ENCODE data around the gene RBMXL3.
"Not testable (repeated sequence)": the region's sequence is repeated elsewhere in the genome, so short reads cannot be mapped to it uniquely, and the experiment has no call there.

Gene RBMXL3

GRCh38 chrX:115189110-115189509, at the start of gene RBMXL3:
TSS of gene RBMXL3 (plus strand) at chrX:115189410. CDS start at chrX:115189442, 32 bp downstream.
- DNase-seq (ENCODE audit: low read depth): no peak

DNA sequence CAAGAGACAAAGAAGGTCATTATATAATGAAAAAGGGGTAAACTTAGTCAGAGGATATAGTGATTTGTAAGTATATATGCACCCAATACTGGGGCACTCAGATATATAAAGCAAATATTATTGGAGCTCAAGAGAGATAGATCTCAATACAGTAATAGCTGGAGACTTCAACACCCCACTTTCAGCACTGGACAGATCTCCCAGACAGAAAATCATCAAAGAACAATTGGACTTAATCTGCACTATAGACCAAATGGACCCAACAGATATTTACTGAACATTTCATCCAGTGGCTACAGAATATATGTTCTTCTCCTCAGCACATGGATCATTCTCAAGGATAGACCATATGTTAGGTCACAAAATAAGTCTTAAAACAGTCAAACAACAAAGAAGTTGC, 47.2 kb upstream of the RBMXL3 start:
- DNase-seq (ENCODE audit: low read depth): no peak

DNA sequence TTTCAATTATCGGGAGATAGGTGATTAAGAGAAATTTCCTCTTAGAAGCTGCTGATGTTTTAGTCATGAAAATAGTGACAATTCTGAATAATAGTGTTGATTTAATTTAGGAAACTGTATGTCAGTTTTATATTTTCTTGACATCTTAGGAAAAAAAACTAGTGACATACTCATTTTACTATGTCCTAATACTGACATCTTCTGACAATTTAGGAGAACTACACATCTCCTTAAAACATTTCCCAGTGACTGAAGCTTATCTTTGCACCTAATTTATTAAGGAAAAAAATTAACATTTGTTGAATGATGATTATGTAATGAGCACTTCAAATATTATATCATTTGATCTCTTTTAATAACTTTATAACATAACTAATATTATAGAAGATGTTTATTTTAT, 42.0 kb upstream of the RBMXL3 start:
- DNase-seq (ENCODE audit: low read depth): no peak

GRCh38 chrX:115173181-115173580, 16.0 kb upstream of the RBMXL3 start:
- DNase-seq (ENCODE audit: low read depth): no peak

DNA sequence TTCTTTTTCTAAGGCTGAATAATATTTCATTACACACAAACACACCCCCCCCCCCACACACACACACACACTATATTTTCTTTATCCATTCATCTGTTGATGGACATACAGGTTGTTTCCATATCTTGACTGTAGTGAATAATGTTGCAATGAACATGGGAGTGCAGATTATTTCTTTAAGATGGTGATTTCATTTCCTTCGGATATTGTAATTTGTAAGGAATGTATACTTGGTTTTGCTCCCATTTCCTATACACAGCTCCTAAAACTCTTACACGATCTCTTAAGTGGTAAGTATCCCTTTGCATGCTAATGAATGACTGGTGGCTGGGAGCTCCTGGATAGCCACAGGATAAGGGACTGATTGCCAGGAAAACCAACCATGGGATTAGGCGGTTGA, 14.7 kb upstream of the RBMXL3 start:
- no peak for DNase-seq (ENCODE audit: low read depth)

DNA sequence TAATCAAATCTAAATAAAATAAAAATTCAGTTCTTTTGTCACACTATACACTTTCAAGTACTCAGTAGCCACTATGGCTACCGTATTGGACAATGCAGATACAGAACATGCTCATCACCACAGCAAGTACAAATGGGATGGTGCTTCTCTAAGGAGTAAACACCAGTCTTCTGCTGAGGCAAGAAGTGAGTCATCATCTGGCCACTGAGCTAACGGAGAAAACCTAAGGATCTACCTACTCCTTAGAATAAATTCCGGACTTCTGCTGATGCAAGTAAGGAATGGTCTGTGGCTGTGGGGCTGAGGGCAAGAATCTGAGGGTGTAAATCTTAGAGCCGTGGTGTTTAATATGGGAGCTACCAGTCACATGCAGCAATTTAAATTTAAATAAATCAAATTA, 11.3 kb upstream of the RBMXL3 start:
- no peak for DNase-seq (ENCODE audit: low read depth)

GRCh38 chrX:115178473-115178872, 10.7 kb upstream of the RBMXL3 start:
- DNase-seq (ENCODE audit: low read depth): no peak

DNA sequence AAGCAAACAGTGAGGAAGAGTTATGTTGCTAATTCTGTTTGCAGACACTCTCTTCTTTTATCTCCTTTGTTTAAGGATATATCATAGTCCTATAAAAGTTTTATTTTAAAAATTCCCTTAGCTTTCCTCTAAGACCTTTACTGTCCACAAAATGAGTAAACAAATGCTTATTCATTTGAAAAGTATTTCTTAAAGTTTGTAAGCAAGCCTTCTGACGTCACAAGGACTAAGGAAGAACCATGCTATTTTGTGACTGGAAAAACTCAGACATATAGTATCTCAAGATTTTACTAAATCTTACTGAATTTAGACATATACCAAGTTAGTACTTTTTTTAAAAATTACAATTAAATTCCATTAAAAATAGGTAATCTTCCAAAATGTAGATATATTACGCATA, 5.2 kb upstream of the RBMXL3 start:
- DNase-seq (ENCODE audit: low read depth): peak; percentile 9

DNA sequence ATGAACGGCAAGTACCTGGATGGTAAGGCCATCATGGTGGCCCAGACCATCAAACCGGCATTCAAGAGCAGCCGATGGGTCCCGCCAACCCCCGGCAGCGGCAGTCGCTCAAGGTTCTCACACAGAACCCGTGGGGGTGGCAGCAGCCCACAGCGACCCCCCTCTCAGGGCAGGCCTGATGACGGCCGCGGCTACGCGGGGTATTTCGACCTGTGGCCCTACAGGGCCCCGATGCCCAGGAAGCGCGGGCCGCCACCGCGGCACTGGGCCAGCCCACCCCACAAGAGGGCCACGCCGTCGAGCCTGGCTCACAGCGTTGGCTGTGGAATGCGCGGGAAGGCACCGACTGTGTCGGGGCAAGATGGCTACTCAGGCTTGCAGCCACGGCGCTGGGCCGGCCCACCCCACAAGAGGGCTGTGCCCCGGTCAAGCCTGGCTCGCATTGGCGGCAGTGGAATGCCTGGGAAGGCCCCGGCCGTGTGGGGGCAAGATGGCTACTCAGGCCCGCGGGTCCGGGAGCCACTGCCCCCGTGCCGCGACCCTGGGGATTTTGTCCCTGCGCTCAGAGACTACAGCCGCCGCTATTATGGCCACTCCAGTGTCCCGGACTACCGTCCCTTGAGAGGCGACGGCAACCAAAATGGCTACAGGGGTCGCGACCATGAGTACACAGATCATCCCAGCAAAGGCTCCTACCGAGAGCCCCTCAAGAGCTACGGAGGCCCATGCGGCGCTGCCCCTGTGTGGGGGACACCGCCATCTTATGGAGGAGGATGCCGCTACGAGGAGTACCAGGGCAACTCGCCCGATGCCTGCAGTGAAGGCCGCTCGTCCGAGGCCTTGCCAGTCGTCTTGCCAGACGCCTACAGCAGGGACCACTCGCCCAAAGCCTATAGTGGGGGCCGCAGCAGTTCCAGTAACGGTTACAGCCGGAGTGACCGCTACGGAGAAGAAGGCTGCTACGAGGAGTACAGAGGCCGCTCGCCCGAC, 731 bp downstream of the RBMXL3 start:
- DNase-seq (ENCODE audit: low read depth): no peak

- no peak for DNase-seq (ENCODE audit: low read depth)
These were observed 1.7 kb downstream of the RBMXL3 start for GRCh38 chrX:115190636-115191489.

- DNase-seq (ENCODE audit: low read depth): no peak
These were observed 2.5 kb downstream of the RBMXL3 start for GRCh38 chrX:115191490-115192243.

DNA sequence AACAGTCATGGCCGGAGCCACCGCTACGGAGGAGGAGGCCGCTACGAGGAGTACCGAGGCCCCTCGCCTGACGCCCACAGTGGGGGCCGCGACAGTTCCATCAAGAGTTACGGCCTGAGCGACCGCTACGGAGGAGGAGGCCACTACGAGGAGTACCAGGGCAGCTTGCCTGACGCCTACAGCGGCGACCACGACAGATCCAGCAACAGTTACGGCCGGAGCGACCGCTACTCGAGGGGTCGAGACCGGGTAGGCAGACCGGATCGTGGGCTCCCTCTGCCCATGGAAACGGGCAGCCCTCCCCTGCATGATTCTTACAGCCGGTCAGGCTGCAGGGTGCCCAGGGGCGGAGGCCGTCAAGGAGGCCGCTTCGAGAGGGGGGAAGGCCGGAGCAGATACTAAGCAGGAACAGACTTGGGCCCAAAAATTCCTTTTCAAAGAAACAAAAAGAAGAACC, 3.1 kb downstream of the RBMXL3 start:
- DNase-seq (ENCODE audit: low read depth): no peak

GRCh38 chrX:115204040-115204439, 14.8 kb downstream of the RBMXL3 start:
- DNase-seq (ENCODE audit: low read depth): no peak

DNA sequence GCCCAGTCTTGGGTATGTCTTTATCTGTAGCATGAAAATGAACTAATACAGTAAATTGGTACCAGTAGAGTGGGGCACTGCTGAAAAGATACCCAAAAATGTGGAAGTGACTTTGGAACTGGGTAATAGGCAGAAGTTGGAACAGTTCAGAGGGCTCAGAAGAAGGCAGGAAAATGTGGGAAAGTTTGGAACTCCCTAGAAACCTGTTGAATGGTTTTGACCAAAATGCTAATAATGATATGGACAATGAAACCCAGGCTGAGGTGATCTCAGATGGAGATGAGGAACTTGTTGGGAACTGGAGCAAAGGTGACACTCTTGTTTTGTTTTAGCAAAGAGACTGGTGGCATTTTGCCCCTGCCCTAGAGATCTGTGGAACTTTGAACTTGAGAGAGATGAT, 20.3 kb downstream of the RBMXL3 start:
- DNase-seq (ENCODE audit: low read depth): not testable (repeated sequence)

GRCh38 chrX:115214151-115214550, 24.9 kb downstream of the RBMXL3 start:
- no peak for DNase-seq (ENCODE audit: low read depth)

DNA sequence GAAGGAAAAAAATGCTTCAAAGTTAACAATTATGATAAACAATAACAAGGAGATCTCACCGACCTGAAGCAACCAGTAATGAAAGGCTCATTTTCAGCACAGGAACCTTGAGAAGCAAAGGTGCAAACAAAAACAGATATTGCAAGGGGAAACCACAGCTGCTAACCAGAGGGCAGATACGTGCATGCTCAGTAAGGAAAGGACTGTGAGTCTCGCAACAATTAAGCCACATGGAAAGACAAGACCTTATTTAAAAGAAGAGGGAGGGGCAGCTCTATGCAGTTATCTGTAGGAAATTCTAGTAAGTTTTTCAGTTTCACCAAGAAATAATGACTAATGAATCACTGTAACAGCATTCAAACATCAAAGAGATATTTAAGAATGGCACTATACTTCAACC, 25.4 kb downstream of the RBMXL3 start:
- DNase-seq (ENCODE audit: low read depth): no peak

DNA sequence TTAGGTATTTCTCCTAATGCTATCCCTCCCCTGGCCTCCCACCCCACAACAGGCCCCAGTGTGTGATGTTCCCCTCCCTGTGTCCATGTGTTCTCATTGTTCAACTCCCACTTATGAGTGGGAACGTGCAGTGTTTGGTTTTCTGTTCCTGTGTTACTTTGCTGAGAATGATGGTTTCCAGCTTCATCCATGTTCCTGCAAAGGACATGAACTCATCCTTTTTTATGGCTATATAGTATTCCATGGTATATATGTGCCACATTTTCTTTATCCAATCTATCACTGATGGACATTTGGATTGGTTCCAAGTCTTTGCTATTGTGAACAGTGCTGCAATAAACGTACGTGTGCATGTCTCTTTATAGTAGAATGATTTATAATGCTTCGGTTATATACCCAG, 28.1 kb downstream of the RBMXL3 start:
- DNase-seq (ENCODE audit: low read depth): not testable (repeated sequence)

GRCh38 chrX:115226929-115227328, 37.7 kb downstream of the RBMXL3 start:
- DNase-seq (ENCODE audit: low read depth): no peak

DNA sequence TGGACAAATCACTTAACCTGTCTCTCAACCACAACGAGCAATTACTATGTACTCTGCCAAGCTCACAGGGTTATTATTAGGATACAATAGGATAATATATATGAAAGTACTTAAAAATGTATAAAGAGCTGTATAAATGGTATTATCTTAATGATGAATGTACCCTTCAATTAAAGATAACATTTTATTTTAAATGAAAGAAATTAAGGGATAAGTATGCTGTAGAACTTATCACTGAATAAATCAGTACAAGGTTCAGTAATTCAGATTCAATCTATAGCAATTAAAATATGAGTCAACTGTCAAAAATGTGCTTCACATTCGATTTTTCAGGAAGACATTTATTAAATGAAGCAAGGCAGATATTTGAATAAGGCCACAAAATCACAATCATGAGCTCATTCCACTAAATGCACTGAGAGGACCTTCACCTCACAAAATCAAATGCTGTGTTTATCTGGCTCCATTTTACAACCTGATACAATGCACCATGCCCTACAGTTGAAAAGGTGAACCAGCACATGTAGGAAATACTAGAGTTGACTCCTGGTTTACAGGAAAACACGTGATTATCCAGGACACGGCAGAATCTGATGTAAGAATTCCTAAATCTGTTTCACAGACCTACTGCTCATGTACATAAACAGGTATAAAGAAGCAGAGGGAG, 40.3 kb downstream of the RBMXL3 start:
- DNase-seq (ENCODE audit: low read depth): no peak

DNA sequence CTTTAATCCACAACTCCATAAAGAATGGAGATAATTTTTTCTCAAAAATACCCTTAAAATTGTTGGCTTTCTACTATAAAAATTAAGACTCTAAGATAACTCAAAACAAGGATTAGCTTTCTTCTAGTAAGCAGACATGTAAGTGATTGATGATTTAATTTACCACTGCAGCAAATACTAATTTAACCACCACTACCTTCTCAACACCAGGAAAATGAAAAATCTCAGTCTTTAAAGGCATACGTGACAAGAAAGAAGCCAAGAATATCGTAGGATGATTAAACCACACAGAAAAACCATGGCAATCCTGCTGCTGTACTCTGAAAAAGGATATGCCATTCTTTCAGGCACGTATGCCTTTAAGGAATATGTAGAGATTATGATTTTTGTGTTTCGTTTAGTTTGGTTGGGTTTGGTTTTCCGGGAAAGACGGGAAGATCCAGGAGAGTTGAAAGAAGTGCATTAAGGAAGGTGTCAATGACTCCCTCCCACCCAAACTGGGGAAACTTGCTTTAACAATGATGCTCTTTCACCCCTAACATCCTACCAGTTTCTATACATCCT, 43.8 kb downstream of the RBMXL3 start:
- DNase-seq (ENCODE audit: low read depth): no peak

All from fibroblast of gingiva (primary cell).